GM21360 (cell line): ENCODE data around the gene LUC7L.
"Not testable (repeated sequence)": the region's sequence is repeated elsewhere in the genome, so short reads cannot be mapped to it uniquely, and the experiment has no call there.

Source experiments
- ATAC-seq: cut with Tn5 transposase; IDR thresholded peaks from one replicate; pipeline ENCODE4 v1.9.1; 2021; ENCODE audit warnings: mild to moderate bottlenecking, moderate library complexity; ENCODE audit not compliant: unreplicated experiment

LUC7L gene

DNA sequence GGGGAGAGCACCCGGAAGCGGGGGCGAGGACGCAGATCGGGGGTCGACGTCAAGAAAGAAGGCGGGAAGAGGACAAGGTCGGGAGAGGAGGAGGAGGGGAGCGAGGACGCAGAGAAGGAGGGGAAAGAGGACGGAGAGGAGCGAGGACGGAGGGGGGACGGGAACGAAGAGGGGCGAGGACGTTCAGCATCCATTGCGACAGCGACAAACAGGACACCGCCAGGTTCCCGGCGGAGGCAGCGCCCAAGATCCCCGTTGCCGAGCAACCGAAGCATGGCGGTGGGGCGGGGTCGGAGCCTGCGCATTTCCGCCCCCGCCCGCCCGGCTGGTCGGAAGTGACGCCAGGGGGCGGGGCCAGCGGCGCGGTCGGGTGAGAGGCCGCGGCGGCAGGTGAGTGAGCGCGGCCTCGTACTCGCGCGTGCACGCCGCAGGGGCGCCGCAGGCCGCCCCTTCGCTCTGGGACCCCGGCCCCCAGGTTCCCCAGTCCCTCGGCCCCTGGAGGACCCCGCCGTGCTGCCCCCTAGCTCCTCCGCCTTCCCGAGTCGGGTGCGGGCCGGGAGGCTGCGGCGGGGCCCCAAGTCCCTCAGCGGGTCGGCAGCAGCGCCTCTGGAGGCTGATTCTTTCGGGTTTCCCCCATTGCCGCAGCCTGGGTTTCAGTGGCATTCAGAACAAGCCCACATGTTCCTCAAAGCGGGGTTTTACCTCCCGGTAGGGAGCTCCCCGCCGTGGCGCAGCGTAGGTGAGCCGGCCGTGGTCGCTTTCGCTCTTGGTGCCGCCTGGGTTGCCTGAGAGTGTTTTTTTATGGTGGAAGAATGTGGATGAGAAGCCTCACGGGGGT lies 5.4 kb upstream of the LUC7L start, which contains the start of gene FAM234A:
Gene FAM234A, plus strand, starts transcription at position 354 of the 838 bp plus-strand sequence. CDS start 19,593 bp downstream, outside the sequence.
- ATAC-seq = peak; percentile 86

GRCh38 chr16:230949-231348 lies 1.7 kb upstream of the LUC7L start:
- ATAC-seq = no peak

DNA sequence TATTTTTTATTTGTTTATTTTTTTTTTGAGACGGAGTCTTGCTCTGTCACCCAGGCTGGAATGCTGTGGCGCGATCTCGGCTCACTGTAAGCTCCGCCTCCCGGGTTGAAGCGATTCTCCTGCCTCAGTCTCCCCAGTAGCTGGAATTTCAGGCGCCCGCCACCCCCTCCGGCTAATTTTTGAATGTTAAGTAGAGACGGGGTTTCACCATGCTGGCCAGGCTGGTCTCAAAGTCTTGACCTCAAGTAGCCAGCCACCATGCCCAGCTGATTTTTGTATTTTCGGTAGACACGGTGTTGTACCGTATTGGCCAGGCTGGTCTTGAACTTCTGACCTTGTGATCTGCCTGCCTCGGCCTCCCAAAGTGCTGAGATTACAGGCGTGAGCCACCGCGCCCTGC lies 1.1 kb upstream of the LUC7L start:
- not testable (repeated sequence) for ATAC-seq

DNA sequence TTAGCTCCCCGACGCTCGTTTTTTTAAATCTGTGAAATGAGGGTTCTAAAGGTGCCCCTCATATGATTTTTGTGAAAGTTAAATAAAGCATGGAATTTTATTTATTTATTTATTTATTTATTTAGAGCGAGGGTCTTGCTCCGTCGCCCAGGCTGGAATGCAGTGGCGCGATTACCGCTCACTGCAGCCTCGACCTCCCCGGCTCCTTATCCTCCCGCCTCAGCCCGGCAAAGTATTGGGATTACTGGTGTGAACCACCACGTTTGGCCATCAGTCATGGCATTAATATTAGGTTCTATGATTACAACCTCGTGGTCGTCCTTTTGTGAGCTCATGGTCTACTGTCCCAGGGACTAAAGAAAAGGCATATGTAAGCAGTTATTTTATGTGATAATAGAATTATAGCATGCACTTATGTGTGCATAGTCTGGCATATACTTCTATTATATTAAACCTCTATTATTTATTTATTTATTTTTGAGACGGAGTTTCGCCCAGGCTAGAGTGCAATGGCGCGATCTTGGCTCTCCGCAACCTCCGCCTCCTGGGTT lies 557 bp upstream of the LUC7L start:
- ATAC-seq = no peak

GRCh38 chr16:228151-228851 lies 948 bp downstream of the LUC7L start:
- ATAC-seq = no peak

GRCh38 chr16:220021-220420 lies 9.2 kb downstream of the LUC7L start:
- no peak for ATAC-seq

- no peak for ATAC-seq
Observed at GRCh38 chr16:212999-213398, 16.2 kb downstream of the LUC7L start.

GRCh38 chr16:211631-212180 lies 17.5 kb downstream of the LUC7L start:
- ATAC-seq = not testable (repeated sequence)

GRCh38 chr16:209359-209758 lies 19.9 kb downstream of the LUC7L start:
- not testable (repeated sequence) for ATAC-seq

DNA sequence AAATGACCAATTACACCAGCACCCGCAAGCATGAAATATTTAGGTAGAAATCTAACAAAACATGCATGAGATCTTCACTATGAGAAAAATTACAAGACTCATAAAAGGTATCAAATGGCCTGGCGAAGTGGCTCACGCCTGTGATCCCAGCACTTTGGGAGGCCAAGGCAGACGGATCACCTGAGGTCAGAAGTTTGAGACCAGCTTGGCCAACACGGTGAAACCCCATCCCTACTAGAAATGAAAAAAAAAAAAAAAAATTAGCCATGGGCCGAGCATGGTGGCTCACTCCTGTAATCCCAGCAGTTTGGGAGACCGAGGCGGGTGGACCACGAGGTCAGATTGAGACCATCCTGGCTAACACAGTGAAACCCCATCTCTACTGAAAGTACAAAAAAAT lies 25.2 kb downstream of the LUC7L start:
- ATAC-seq = not testable (repeated sequence)

- no peak for ATAC-seq
Observed at GRCh38 chr16:203246-203645, 26.0 kb downstream of the LUC7L start.

GRCh38 chr16:200388-200787 lies 28.9 kb downstream of the LUC7L start:
- ATAC-seq = no peak

- no peak for ATAC-seq
Observed at GRCh38 chr16:194516-194915, 34.7 kb downstream of the LUC7L start.

DNA sequence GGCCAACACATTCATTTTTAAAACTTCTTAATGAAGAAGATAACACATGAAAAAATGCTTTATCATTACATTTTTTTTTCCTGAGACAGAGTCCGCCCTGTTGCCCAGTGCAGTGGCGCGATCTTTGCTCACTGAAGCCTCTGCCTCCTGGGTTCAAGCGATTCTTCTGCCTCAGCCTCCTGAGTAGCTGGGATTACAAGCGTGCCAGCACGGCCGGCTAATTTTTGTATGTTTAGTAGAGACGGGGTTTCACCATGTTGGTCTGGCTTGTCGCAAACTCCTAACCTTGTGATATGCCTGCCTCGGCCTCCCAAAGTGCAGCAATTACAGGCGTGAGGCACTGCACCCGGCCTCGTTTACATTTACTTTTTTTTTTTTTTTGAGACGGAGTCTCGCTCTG lies 35.8 kb downstream of the LUC7L start:
- no peak for ATAC-seq

DNA sequence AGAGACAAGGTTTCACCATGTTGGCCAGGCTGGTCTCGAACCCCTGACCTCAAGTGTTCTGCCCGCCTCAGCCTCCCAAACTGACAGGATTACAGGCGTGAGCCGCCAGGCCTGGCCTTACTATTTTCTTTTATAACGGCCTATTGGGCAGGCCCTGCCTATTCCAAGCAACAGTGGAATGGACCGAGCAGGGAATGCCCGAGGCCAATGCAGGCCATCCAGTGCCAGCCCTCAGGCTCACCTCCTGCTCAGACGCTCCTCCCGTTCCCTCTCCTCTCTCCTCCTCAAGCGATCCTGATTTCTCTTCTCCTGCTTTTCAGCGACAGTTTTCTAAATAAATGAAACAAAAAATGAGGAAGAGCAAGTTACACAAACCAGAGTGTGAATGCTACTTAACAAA lies 36.6 kb downstream of the LUC7L start:
- no peak for ATAC-seq

- no peak for ATAC-seq
Observed at GRCh38 chr16:191831-192230, 37.4 kb downstream of the LUC7L start.

DNA sequence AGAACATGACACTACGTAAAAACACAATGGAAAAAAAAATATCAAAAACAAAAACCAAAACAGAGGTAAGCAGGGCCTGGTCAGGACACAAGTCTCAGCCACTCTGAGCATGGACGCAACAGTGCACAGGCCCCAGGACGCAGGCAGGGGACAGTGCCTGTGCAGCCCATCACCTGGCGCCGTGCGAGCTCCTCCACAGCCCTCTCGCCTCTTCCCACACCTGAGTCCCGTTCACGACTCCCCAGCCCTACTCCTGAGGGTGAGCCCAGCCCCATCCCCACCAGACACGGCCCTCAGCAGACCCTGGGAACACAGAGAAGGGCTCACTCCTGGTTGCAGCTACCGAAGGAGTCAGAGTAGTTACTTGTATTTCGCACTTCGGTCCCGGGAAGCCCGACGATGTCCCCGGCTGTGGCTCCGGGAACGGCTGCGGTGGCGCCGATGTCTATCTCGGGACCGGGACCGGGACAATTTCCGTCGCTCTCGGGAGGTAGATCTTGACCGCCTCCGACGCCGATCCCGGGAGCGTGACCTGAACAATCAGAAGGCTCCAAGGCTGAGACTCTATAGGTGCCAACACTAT lies 39.6 kb downstream of the LUC7L start:
- no peak for ATAC-seq

GRCh38 chr16:188674-189073 lies 40.6 kb downstream of the LUC7L start:
- ATAC-seq = no peak

DNA sequence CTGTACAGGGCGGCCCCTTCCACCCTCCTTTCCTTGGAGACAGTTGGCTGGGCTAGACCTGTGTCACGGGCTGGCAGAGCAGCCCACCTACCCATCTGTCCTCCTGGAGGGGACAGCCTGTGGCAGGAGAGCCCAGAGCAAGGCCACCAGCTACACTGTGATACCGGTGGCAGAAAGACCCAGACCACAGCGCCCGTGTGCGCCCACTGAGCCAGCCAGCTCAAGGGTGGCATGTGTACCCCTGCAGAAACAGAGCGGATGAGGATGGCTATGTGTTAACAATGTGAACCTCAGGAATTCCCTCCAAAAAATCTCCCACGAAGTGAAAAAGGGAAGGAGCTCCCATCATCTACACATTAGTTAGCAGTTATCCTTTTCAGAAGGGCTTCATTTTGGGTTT lies 41.9 kb downstream of the LUC7L start:
- no peak for ATAC-seq

- ATAC-seq = no peak
Observed at GRCh38 chr16:185691-186090, 43.6 kb downstream of the LUC7L start.

GRCh38 chr16:185213-185612 lies 44.0 kb downstream of the LUC7L start:
- no peak for ATAC-seq
